Thyroid gland (tissue), 4 donors: ENCODE results near the gene GBP5. TPM values are rescaled to one million over a fixed set of nuclear protein-coding genes. Genes with fewer than 3 reads are reported as not detected.
"Not testable (repeated sequence)": the region's sequence is repeated elsewhere in the genome, so short reads cannot be mapped to it uniquely, and the experiment has no call there.

Experiments
- DNase-seq, 2 donors: peaks; one replicate each; pipeline ENCODE4 v3.0.0-alpha.2; 2019
- H3K27ac ChIP-seq, 3 donors: fragments of 200-600 bp; sonication (generic); 1 replicate in 2 of 3; 2 replicates in 1 of 3; pipeline ENCODE4 v1.5.1; 2016 to 2019; ENCODE audit warnings: mild to moderate bottlenecking in 1 of 3, moderate library complexity in 1 of 3
- H3K27me3 ChIP-seq: fragments of 200-600 bp; sonication (generic); one replicate; pipeline ENCODE4 v1.5.1; 2019
- H3K36me3 ChIP-seq, 2 donors: fragments of 200-600 bp; sonication (generic); one replicate each; pipeline ENCODE4 v1.5.1; 2016 to 2019
- H3K4me1 ChIP-seq, 2 donors: fragments of 200-600 bp; sonication (generic); one replicate each; pipeline ENCODE4 v1.5.1; 2017 to 2019
- H3K4me3 ChIP-seq, 3 donors: fragments of 200-600 bp; sonication (generic); replicated peaks in 1 of 3; 1 replicate in 2 of 3; 2 replicates in 1 of 3; pipeline ENCODE4 v1.5.1; 2016; ENCODE audit warnings: mild to moderate bottlenecking in 1 of 3
- H3K9me3 ChIP-seq: fragments of 200-600 bp; sonication (generic); one replicate; pipeline ENCODE4 v1.5.1; 2017
- CTCF ChIP-seq, 6 experiments: fragments of 200-600 bp in 3 of 6; fragments of 450-650 bp in 3 of 6; sonication (generic) in 3 of 6; IDR thresholded peaks; one replicate each; pipeline ENCODE4 v1.5.1; 2016 to 2019; ENCODE audit warnings: antibody characterized with exemption in 6 of 6, mild to moderate bottlenecking in 2 of 6, inconsistent platforms in 1 of 6, moderate library complexity in 1 of 6
- POLR2A ChIP-seq, 2 donors: fragments of 450-650 bp; IDR thresholded peaks; one replicate each; pipeline ENCODE4 v1.6.1; 2017; ENCODE audit warnings: antibody characterized with exemption in 2 of 2, mild to moderate bottlenecking in 2 of 2, moderate library complexity in 1 of 2
- WGBS, 2 donors: methylation state at CpG; one replicate each; pipeline ENCODE4 v1.1.5; 2017; 5-methylcytosine and 5-hydroxymethylcytosine counted together
- intact Hi-C: fragments of 100-400 bp; cut with DNase I; formaldehyde crosslinking; loops from one replicate; pipeline ENCODE4 v1.15.1; 2023
- total RNA-seq, 4 donors: library from RNA; depleted of rRNA; stranded (reverse); fragments of >200 nt; gene quantifications; one replicate each; pipeline ENCODE4 v1.2.3, GENCODE V29; 2016

GBP5 gene
- total RNA-seq, 4 donors from 2014 or later, result 1.0 to 3.0 (median 2.4) TPM

- TF ChIP-seq CTCF (IDR thresholded peaks at IDR 0.05) (no peak), POLR2A (IDR thresholded peaks at IDR 0.05) (no peak)
- intact Hi-C loops, result no loop called here
- no peaks in the 10 kb centered on the region for H3K9me3 ChIP-seq
- H3K27ac ChIP-seq, result no peak overlapping the region
- H3K4me1 ChIP-seq, result no peaks in the 10 kb centered on the region
- DNase-seq, result no peak
- no peaks in the 10 kb centered on the region for H3K36me3 ChIP-seq
- no peak overlapping the region for H3K4me3 ChIP-seq
- WGBS, 2 donors, result 91 to 99% methylated on average over 13 to 15 of the region's 25 CpGs
- no peaks in the 10 kb centered on the region for H3K27me3 ChIP-seq
Observed at GRCh38 chr1:89302697-89303332, 30.2 kb upstream of the GBP5 start.

GRCh38 chr1:89299739-89300463, 27.2 kb upstream of the GBP5 start:
- intact Hi-C loops, H3K36me3 ChIP-seq, DNase-seq: not testable (repeated sequence)

GRCh38 chr1:89298461-89298860, 25.8 kb upstream of the GBP5 start:
- Histone ChIP-seq H3K36me3 (no peaks in the 10 kb centered on the region), H3K4me3 (no peak overlapping the region), H3K4me1 (no peaks in the 10 kb centered on the region), H3K9me3 (no peaks in the 10 kb centered on the region), H3K27me3 (no peaks in the 10 kb centered on the region), H3K27ac (no peak overlapping the region)
- no peak for DNase-seq
- intact Hi-C loops, result no loop called here
- TF ChIP-seq POLR2A (IDR thresholded peaks at IDR 0.05) (no peak), CTCF (IDR thresholded peaks at IDR 0.05) (no peak)

More at GRCh38 chr1:89299739-89300463, 27.2 kb upstream of the GBP5 start:
- not testable (repeated sequence) for H3K9me3 ChIP-seq, H3K27ac ChIP-seq, H3K4me1 ChIP-seq, H3K4me3 ChIP-seq, H3K27me3 ChIP-seq
- 62 to 64% methylated on average over 3 of the region's 3 CpGs for WGBS, 2 donors

- intact Hi-C loops, result no loop called here
- WGBS, 2 donors, result 57 to 69% methylated on average over 1 of the region's 1 CpG
- H3K27me3 ChIP-seq, result no peaks in the 10 kb centered on the region
- H3K9me3 ChIP-seq, result no peaks in the 10 kb centered on the region
- H3K36me3 ChIP-seq, result no peaks in the 10 kb centered on the region
- H3K4me3 ChIP-seq, result no peak overlapping the region
- H3K4me1 ChIP-seq, result no peaks in the 10 kb centered on the region
- no peak for TF ChIP-seq POLR2A (IDR thresholded peaks at IDR 0.05)
- no peak for TF ChIP-seq CTCF (IDR thresholded peaks at IDR 0.05)
- DNase-seq, result no peak
- H3K27ac ChIP-seq, result no peak overlapping the region
Observed at GRCh38 chr1:89295187-89295586, 22.5 kb upstream of the GBP5 start.

GRCh38 chr1:89291276-89291675, 18.6 kb upstream of the GBP5 start:
- DNase-seq, result no peak
- Histone ChIP-seq H3K27me3 (no peaks in the 10 kb centered on the region), H3K4me1 (peaks cover 0 to 2% of the 10 kb centered on the region in 2 donors), H3K4me3 (no peak overlapping the region), H3K9me3 (no peaks in the 10 kb centered on the region), H3K36me3 (no peaks in the 10 kb centered on the region), H3K27ac (no peak overlapping the region)
- intact Hi-C loops, result no loop called here
- WGBS, 2 donors, result 88 to 94% methylated on average over 2 of the region's 2 CpGs
- no peak for TF ChIP-seq CTCF (IDR thresholded peaks at IDR 0.05)
- no peak for TF ChIP-seq POLR2A (IDR thresholded peaks at IDR 0.05)
